DOHH2 (cell line): ENCODE results near the gene ASMT.
"Not testable (repeated sequence)": the region's sequence is repeated elsewhere in the genome, so short reads cannot be mapped to it uniquely, and the experiment has no call there.

Experiments used
- EZH2phosphoT487 ChIP-seq: fragments of 200-600 bp; sonication (generic); IDR thresholded peaks from 2 replicates; pipeline ENCODE4 v1.6.1; 2017; ENCODE audit warnings: borderline replicate concordance, mild to moderate bottlenecking, antibody characterized with exemption, low read length, moderate library complexity, mixed read lengths
- TF ChIP-seq, protein P1 (sequence below): fragments of 200-600 bp; sonication (generic); IDR thresholded peaks from one replicate; pipeline ENCODE4 v1.5.1; 2014; ENCODE audit warnings: antibody characterized with exemption, mild to moderate bottlenecking, low read depth, low read length; ENCODE audit not compliant: poor library complexity, severe bottlenecking

DNA sequence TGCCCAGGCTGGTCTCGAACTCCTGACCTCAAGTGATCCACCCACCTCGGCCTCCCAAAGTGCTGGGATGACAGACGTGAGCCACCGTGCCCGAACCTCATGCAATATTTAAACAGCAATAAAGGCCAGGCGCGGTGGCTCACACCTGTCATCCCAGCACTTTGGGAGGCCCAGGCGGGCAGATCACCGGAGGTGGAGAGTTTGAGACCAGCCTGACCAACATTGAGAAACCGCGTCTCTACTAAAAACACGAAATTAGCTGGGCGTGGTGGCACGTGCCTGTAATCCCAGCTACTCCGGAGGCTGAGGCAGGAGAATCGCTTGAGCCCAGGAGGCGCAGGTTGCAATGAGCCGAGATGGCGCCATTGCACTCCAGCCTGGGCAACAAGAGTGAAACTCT, 40.7 kb upstream of the ASMT start:
- TF ChIP-seq, protein P1, sequence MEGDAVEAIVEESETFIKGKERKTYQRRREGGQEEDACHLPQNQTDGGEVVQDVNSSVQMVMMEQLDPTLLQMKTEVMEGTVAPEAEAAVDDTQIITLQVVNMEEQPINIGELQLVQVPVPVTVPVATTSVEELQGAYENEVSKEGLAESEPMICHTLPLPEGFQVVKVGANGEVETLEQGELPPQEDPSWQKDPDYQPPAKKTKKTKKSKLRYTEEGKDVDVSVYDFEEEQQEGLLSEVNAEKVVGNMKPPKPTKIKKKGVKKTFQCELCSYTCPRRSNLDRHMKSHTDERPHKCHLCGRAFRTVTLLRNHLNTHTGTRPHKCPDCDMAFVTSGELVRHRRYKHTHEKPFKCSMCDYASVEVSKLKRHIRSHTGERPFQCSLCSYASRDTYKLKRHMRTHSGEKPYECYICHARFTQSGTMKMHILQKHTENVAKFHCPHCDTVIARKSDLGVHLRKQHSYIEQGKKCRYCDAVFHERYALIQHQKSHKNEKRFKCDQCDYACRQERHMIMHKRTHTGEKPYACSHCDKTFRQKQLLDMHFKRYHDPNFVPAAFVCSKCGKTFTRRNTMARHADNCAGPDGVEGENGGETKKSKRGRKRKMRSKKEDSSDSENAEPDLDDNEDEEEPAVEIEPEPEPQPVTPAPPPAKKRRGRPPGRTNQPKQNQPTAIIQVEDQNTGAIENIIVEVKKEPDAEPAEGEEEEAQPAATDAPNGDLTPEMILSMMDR: not testable (repeated sequence)
- not testable (repeated sequence) for TF ChIP-seq EZH2phosphoT487
